ENCODE measurements around the gene TARS3. TPM values are rescaled to one million over a fixed set of nuclear protein-coding genes. Genes with fewer than 3 reads are reported as not detected.

The TARS3 gene
- total RNA-seq, 1 donor from 2014 or later, result 6.9 TPM

DNA sequence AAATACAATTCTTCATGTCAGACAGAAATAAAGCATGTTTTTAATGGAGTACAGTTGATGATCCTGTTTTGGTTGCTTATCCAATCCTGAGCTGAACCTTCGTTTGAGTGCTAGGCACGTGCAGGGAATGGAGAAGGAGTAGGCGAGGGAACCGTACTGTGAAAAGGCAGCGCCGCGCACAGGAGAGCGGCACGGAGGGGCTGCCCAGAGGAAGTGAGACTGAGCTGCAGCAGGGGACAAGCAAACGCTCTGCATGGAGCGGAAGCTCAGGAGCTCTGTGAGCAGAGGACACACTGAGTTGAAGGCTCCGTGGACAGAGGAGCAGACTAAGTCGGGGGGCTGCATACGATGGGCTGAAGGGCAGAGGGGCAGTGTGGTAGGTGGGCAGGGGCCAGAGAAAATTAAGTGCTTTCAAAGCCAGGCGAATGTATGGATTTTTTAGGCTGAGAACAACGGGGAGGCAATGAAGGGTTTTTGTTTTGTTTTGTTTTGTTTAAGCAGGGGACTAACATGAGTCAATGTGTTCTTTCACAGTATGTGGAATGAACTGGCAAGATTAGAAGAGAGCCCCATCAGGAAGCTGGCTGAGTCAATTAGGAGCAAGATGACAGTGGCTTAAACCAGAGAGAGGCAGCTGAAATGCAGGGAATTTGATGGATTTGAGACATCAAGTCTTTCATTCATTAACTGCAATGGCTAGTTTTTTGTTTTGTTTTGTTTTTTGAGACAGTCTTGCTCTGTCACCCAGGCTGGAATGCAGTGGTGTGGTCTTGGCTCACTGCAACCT, 48.3 kb downstream of the TARS3 start:
- Histone ChIP-seq H3K27ac (no peak overlapping the region), H3K9me3 (no peaks in the 10 kb centered on the region), H3K27me3 (no peaks in the 10 kb centered on the region), H3K4me3 (no peak overlapping the region), H3K36me3 (peaks cover 0 to 32% of the 10 kb centered on the region in 2 donors), H3K4me1 (no peaks in the 10 kb centered on the region)
- TF ChIP-seq, protein P1, sequence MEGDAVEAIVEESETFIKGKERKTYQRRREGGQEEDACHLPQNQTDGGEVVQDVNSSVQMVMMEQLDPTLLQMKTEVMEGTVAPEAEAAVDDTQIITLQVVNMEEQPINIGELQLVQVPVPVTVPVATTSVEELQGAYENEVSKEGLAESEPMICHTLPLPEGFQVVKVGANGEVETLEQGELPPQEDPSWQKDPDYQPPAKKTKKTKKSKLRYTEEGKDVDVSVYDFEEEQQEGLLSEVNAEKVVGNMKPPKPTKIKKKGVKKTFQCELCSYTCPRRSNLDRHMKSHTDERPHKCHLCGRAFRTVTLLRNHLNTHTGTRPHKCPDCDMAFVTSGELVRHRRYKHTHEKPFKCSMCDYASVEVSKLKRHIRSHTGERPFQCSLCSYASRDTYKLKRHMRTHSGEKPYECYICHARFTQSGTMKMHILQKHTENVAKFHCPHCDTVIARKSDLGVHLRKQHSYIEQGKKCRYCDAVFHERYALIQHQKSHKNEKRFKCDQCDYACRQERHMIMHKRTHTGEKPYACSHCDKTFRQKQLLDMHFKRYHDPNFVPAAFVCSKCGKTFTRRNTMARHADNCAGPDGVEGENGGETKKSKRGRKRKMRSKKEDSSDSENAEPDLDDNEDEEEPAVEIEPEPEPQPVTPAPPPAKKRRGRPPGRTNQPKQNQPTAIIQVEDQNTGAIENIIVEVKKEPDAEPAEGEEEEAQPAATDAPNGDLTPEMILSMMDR (IDR thresholded peaks at IDR 0.05), result no peak
- TF ChIP-seq POLR2A (IDR thresholded peaks at IDR 0.05) (no peak), POLR2AphosphoS5 (IDR thresholded peaks at IDR 0.05; ENCODE audit: insufficient read depth in 1 of 2, low read depth in 1 of 2) (no peak)
- DNase-seq (ENCODE audit: extremely low spot score in 2 of 2), result no peak
- intact Hi-C loops (cut with DNase I), result no loop called here

DNA sequence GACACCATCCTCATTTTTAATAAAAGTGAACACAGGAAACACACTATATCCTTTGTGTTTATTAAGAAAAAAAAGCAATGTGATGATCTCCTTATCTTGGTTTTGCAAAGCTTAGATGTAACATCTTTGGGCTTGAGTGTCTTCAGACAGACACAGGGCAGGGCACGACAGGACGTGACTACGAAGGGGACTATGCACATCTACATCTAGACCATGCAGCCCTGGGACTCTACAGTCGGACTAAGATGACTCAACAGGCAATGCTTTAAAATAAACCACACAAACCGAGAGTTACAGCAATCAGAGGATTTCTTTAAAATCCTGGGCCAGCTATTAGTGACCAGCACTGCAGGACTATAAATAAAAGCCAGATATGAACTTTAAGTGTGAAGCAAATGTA, 49.3 kb downstream of the TARS3 start:
- H3K4me3 ChIP-seq, result no peak overlapping the region
- TF ChIP-seq POLR2AphosphoS5 (IDR thresholded peaks at IDR 0.05; ENCODE audit: insufficient read depth in 1 of 2, low read depth in 1 of 2) (no peak), POLR2A (IDR thresholded peaks at IDR 0.05) (no peak)
- TF ChIP-seq, protein P1 (IDR thresholded peaks at IDR 0.05), result no peak
- intact Hi-C loops (cut with DNase I), result no loop called here
- H3K27ac ChIP-seq, result no peak overlapping the region
- DNase-seq (ENCODE audit: extremely low spot score in 2 of 2), result no peak
- H3K36me3 ChIP-seq, result peaks cover 0 to 39% of the 10 kb centered on the region in 2 donors
- H3K4me1 ChIP-seq, result no peaks in the 10 kb centered on the region
- no peaks in the 10 kb centered on the region for H3K9me3 ChIP-seq
- H3K27me3 ChIP-seq, result no peaks in the 10 kb centered on the region

DNA sequence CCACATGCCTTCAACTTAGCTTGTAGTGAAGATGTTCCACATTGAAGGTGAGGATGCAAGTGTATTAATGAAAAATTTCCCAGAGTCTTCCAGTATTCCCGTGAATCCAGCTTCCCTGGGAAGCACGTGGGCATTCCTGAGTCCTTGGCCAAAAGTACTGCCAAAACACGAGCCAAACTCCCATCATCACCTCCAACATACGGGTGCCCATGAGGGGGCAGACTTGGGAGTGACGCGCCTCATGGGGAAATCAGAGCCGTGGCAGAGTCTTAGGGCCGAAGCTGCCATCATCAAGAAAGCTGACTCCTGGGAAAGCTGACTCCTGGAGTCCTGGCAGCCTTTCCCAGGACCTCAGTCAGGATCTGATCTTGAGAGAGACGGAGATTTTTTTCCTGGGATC, 52.0 kb downstream of the TARS3 start:
- H3K27me3 ChIP-seq, result no peaks in the 10 kb centered on the region

DNA sequence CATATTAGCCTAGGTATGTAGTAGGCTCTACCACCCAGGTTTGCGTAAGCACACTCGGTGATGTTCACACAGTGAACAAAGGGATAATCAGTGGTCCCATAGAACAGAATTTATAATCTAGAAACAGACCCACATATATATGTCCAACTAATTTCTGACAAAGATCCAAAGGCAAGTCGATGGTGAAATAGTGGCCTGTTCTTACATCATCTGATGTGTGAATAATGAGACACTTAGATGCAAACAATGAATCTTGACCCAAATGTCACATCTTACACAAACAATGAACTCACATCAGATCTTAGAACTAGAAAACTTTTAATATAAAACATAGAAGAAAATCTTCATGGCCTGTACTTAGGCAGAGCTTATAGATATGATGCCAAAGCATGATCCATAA, 54.5 kb downstream of the TARS3 start:
- TF ChIP-seq POLR2A (IDR thresholded peaks at IDR 0.05), result no peak
- no peak for TF ChIP-seq POLR2AphosphoS5 (IDR thresholded peaks at IDR 0.05; ENCODE audit: insufficient read depth in 1 of 2, low read depth in 1 of 2)
- TF ChIP-seq, protein P1 (IDR thresholded peaks at IDR 0.05), result no peak
- no peak for DNase-seq (ENCODE audit: extremely low spot score in 2 of 2)
- Histone ChIP-seq H3K4me3 (no peak overlapping the region), H3K4me1 (no peaks in the 10 kb centered on the region), H3K27ac (no peak overlapping the region), H3K27me3 (no peaks in the 10 kb centered on the region), H3K9me3 (no peaks in the 10 kb centered on the region), H3K36me3 (peaks cover 0 to 36% of the 10 kb centered on the region in 2 donors)
- intact Hi-C loops (cut with DNase I), result no loop called here

More for the DNA sequence above, 52.0 kb downstream of the TARS3 start:
- Histone ChIP-seq H3K36me3 (peaks cover 0 to 44% of the 10 kb centered on the region in 2 donors), H3K9me3 (no peaks in the 10 kb centered on the region), H3K27ac (no peak overlapping the region), H3K4me1 (no peaks in the 10 kb centered on the region), H3K4me3 (no peak overlapping the region)
- DNase-seq (ENCODE audit: extremely low spot score in 2 of 2), result no peak
- intact Hi-C loops (cut with DNase I), result no loop called here
- no peak for TF ChIP-seq POLR2AphosphoS5 (IDR thresholded peaks at IDR 0.05; ENCODE audit: insufficient read depth in 1 of 2, low read depth in 1 of 2)
- TF ChIP-seq POLR2A (IDR thresholded peaks at IDR 0.05), result no peak
- TF ChIP-seq, protein P1 (IDR thresholded peaks at IDR 0.05), result no peak

DNA sequence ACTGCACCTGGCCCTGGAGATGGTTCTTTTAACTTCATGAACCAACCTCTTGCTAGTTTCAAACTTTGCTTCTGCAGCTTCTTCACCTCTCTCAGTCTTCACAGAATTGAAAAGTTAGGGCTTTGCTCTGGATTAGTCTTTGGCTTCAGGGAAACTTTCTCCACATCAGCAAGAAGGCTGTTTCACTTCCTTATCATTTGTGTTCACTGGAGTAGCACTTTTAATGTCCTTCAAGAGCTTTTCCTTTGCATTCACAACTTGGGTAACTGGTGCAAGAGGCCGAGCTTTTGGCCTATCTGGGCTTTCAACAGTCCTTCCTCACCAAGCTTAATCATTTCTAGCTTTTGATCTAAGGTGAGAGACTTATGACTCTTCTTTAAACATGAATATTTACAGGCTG, 56.4 kb downstream of the TARS3 start:
- TF ChIP-seq POLR2AphosphoS5 (IDR thresholded peaks at IDR 0.05; ENCODE audit: insufficient read depth in 1 of 2, low read depth in 1 of 2), result no peak
- TF ChIP-seq POLR2A (IDR thresholded peaks at IDR 0.05), result no peak
- TF ChIP-seq, protein P1 (IDR thresholded peaks at IDR 0.05), result no peak
- Histone ChIP-seq H3K4me3 (no peak overlapping the region), H3K27me3 (no peaks in the 10 kb centered on the region), H3K27ac (no peak overlapping the region), H3K4me1 (no peaks in the 10 kb centered on the region), H3K36me3 (peaks cover 0 to 27% of the 10 kb centered on the region in 2 donors), H3K9me3 (no peaks in the 10 kb centered on the region)
- intact Hi-C loops (cut with DNase I), result no loop called here
- DNase-seq (ENCODE audit: extremely low spot score in 2 of 2), result no peak

Data from vagina (tissue), 2 donors.